A549 (cell line): ENCODE results near the gene MGRN1. TPM values are rescaled to one million over a fixed set of nuclear protein-coding genes. Genes with fewer than 3 reads are reported as not detected.
"Not testable (repeated sequence)": the region's sequence is repeated elsewhere in the genome, so short reads cannot be mapped to it uniquely, and the experiment has no call there.

Experiments used
- ATAC-seq, 2 experiments: fragments of 200-7000 bp in 1 of 2; fragments of >200 bp in 1 of 2; cut with Nextera tagmentation in 1 of 2; cut with Tn5 transposase in 1 of 2; 3 replicates each; pipeline versions ENCODE4 v1.8.0 to v1.9.1; 2018 to 2020; ENCODE audit warnings: mild to moderate bottlenecking in 1 of 2, moderate library complexity in 1 of 2
- CTCF ChIA-PET: fragments of 300-600 bp; sonication (Branson Sonifier 250); formaldehyde crosslinking; extraction: SDS; loops from one replicate; lab custom pipeline; 2021; ENCODE audit warnings: antibody characterized with exemption, inconsistent platforms; lab: Yijun Ruan, JAX
- POLR2A ChIA-PET: fragments of 350-600 bp; formaldehyde crosslinking; extraction: SDS; loops from one replicate; lab custom pipeline; 2021; ENCODE audit warnings: antibody characterized with exemption, inconsistent platforms; lab: Yijun Ruan, JAX
- DNase-seq, 2 experiments: peaks; one replicate each; pipeline versions ENCODE4 v3.0.0 to v3.0.0-alpha.2; 2011 to 2016; ENCODE audit warnings: low read depth in 1 of 2, low spot score in 1 of 2
- FAIRE-seq: peaks from 2 replicates; lab custom pipeline; 2011; peaks lifted over from hg19 to GRCh38; lab: Jason Lieb, UNC
- H3K27ac ChIP-seq, 2 experiments: fragments of >200 bp; sonication (Bioruptor Twin); formaldehyde crosslinking; 3 replicates each; pipeline ENCODE4 v1.5.1; 2016 to 2017
- H3K4me1 ChIP-seq: fragments of >200 bp; sonication (Bioruptor Twin); formaldehyde crosslinking; 3 replicates; pipeline ENCODE4 v1.6.1; 2016
- H3K4me2 ChIP-seq: fragments of >200 bp; sonication (Bioruptor Twin); formaldehyde crosslinking; 3 replicates; pipeline ENCODE4 v1.6.1; 2016
- H3K4me3 ChIP-seq: fragments of >200 bp; sonication (Bioruptor Twin); formaldehyde crosslinking; 3 replicates; pipeline ENCODE4 v1.5.1; 2016
- H3K9me3 ChIP-seq: fragments of >200 bp; sonication (Bioruptor Twin); formaldehyde crosslinking; 3 replicates; pipeline ENCODE4 v1.6.1; 2016
- ZNF302 ChIP-seq: fragments of 250-450 bp; sonication (Bioruptor Pico); IDR thresholded peaks from 2 replicates; pipeline ENCODE4 v1.9.0; 2021; ENCODE audit warnings: inconsistent platforms, mild to moderate bottlenecking, moderate library complexity
- WGBS: methylation state at CpG from one replicate; pipeline ENCODE4 v1.1.6; 2017; ENCODE audit errors: missing lambda C conversion rate; 5-methylcytosine and 5-hydroxymethylcytosine counted together
- polyA plus RNA-seq, 4 experiments: library from polyadenylated mRNA; depleted of rRNA in 3 of 4; stranded (reverse); fragments of >200 nt; fragmentation: RNase III in 1 of 4; extraction: RNeasy Plus Mini Kit Qiagen cat#74134 plus additional on column Dnase treatment in 1 of 4; gene quantifications; 2 replicates in 3 of 4; 3 replicates in 1 of 4; pipeline ENCODE4 v1.2.3, GENCODE V29; 2011 to 2017
- small RNA-seq, 6 experiments: library from RNA; depleted of rRNA; stranded (forward); fragments of <200 nt; gene quantifications; one replicate each; pipeline ENCODE3, GENCODE V24; 2012

Gene MGRN1
- polyA plus RNA-seq, 2 of the 4 experiments (the other 2 are of a cell fraction): 4.3 to 29.9 TPM

DNA sequence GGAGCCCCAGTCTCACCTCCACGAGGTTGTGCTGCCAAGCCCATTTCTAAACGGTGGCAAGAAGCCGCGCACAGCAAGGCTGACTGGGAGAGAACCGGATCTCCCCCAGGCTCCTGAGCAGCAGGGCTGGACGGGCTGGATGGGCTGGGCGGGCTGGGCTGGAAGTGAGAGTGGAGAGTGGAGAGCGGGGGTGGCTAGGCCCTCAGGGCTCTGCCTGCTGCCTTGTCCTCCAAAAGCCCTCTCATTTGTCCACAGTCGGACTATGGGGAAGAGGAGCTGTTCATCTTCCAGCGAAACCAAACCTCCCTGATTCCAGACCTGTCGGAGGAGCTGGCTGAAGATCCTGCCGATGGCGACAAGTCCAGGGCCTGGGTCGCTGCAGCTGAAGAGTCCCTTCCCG lies 112.9 kb downstream of the MGRN1 start (continued):
- no peak for TF ChIP-seq ZNF302 (CRISPR knock-in tag)

DNA sequence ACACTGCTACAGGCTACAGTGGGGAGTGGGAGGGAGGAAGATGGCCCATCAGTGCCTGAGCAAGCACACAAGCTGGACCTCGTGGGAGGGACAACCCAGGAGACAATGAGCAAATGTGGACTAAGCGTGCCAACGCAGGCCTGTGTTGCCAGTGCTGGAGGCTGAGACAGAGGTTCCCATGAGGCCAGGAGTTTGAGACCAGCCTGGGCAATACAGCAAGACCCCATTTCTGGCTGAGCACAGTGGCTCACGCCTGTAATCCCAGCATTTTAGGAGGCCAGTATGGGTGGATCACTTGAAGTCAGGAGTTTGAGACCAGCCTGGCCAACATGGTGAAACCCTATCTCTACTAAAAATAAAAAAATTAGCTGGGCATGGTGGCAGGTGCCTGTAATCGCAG lies 113.7 kb downstream of the MGRN1 start:
- H3K4me3 ChIP-seq, H3K9me3 ChIP-seq, FAIRE-seq, DNase-seq, H3K4me2 ChIP-seq, H3K4me1 ChIP-seq, H3K27ac ChIP-seq, POLR2A ChIA-PET, ATAC-seq: not testable (repeated sequence)
- CTCF ChIA-PET: interaction anchor here (0.7 to 1.3 kb wide), 2 partner anchors 218 to 1020 kb away, joined by 3 to 4 read pairs; no protein-coding TSS in a partner anchor
- WGBS: 70% methylated on average over 5 of the region's 5 CpGs

Small RNAs within 50 kb of the gene (small RNA-seq; reads per million reads assigned to genes)
- gene MIR6769A (0 to 2.8 (median 0) reads per million in 6 experiments), gene RN7SL850P (0 reads per million in 6 experiments)

Other genes starting within 250 kb of the MGRN1 start
- gene CORO7, start 208.2 kb upstream of the MGRN1 start, polyA plus RNA-seq (2011; rRNA removed): 5.7 and 6.0 TPM in 2 replicates
- 11.1 to 12.6 TPM (median 11.9 TPM) in 3 replicates for gene CORO7, start 208.2 kb upstream of the MGRN1 start, polyA plus RNA-seq (2017; fragmentation: RNase III; extraction: RNeasy Plus Mini Kit Qiagen cat#74134 plus additional on column Dnase treatment)
- gene DNAJA3, start 199.0 kb upstream of the MGRN1 start, polyA plus RNA-seq (2011; rRNA removed): 70.9 and 77.2 TPM in 2 replicates
- gene DNAJA3, start 199.0 kb upstream of the MGRN1 start, polyA plus RNA-seq (2017; fragmentation: RNase III; extraction: RNeasy Plus Mini Kit Qiagen cat#74134 plus additional on column Dnase treatment): 64.6 to 71.6 TPM (median 66.0 TPM) in 3 replicates
- gene NMRAL1, start 150.2 kb upstream of the MGRN1 start, polyA plus RNA-seq (2011; rRNA removed): 36.3 and 36.4 TPM in 2 replicates
- gene NMRAL1, start 150.2 kb upstream of the MGRN1 start, polyA plus RNA-seq (2017; fragmentation: RNase III; extraction: RNeasy Plus Mini Kit Qiagen cat#74134 plus additional on column Dnase treatment): 47.4 to 55.8 TPM (median 48.8 TPM) in 3 replicates
- 35.4 and 37.3 TPM in 2 replicates for gene HMOX2, start 148.4 kb upstream of the MGRN1 start, polyA plus RNA-seq (2011; rRNA removed)
- 47.7 to 49.6 TPM (median 49.5 TPM) in 3 replicates for gene HMOX2, start 148.4 kb upstream of the MGRN1 start, polyA plus RNA-seq (2017; fragmentation: RNase III; extraction: RNeasy Plus Mini Kit Qiagen cat#74134 plus additional on column Dnase treatment)
- 3.7 and 4.4 TPM in 2 replicates for gene CDIP1, start 86.1 kb upstream of the MGRN1 start, polyA plus RNA-seq (2011; rRNA removed)
- 7.8 to 8.4 TPM (median 8.3 TPM) in 3 replicates for gene CDIP1, start 86.1 kb upstream of the MGRN1 start, polyA plus RNA-seq (2017; fragmentation: RNase III; extraction: RNeasy Plus Mini Kit Qiagen cat#74134 plus additional on column Dnase treatment)
- 0.03 TPM in 1 of 2 replicates, not detected in the other for gene C16orf96, start 68.5 kb upstream of the MGRN1 start, polyA plus RNA-seq (2011; rRNA removed)
- 0.01 to 0.03 TPM in 2 of 3 replicates, not detected in the other for gene C16orf96, start 68.5 kb upstream of the MGRN1 start, polyA plus RNA-seq (2017; fragmentation: RNase III; extraction: RNeasy Plus Mini Kit Qiagen cat#74134 plus additional on column Dnase treatment)
- gene UBALD1, start 9.9 kb upstream of the MGRN1 start, polyA plus RNA-seq (2011; rRNA removed): 10.0 and 10.2 TPM in 2 replicates
- 33.2 to 36.6 TPM (median 34.1 TPM) in 3 replicates for gene UBALD1, start 9.9 kb upstream of the MGRN1 start, polyA plus RNA-seq (2017; fragmentation: RNase III; extraction: RNeasy Plus Mini Kit Qiagen cat#74134 plus additional on column Dnase treatment)
- gene NUDT16L1, start 68.7 kb downstream of the MGRN1 start, polyA plus RNA-seq (2011; rRNA removed): 15.5 and 16.8 TPM in 2 replicates
- 21.8 to 24.4 TPM (median 22.9 TPM) in 3 replicates for gene NUDT16L1, start 68.7 kb downstream of the MGRN1 start, polyA plus RNA-seq (2017; fragmentation: RNase III; extraction: RNeasy Plus Mini Kit Qiagen cat#74134 plus additional on column Dnase treatment)
- gene ANKS3, start 109.4 kb downstream of the MGRN1 start, polyA plus RNA-seq (2011; rRNA removed): 19.8 and 22.7 TPM in 2 replicates
- gene ANKS3, start 109.4 kb downstream of the MGRN1 start, polyA plus RNA-seq (2017; fragmentation: RNase III; extraction: RNeasy Plus Mini Kit Qiagen cat#74134 plus additional on column Dnase treatment): 22.4 to 30.6 TPM (median 27.1 TPM) in 3 replicates
- gene DNAAF8, start 109.7 kb downstream of the MGRN1 start, polyA plus RNA-seq (2011; rRNA removed): 1.6 and 1.7 TPM in 2 replicates
- gene DNAAF8, start 109.7 kb downstream of the MGRN1 start, polyA plus RNA-seq (2017; fragmentation: RNase III; extraction: RNeasy Plus Mini Kit Qiagen cat#74134 plus additional on column Dnase treatment): 0.73 to 1.6 TPM (median 0.89 TPM) in 3 replicates
- 4.6 and 4.7 TPM in 2 replicates for gene ZNF500, start 142.3 kb downstream of the MGRN1 start, polyA plus RNA-seq (2011; rRNA removed)
- 5.2 to 6.7 TPM (median 6.4 TPM) in 3 replicates for gene ZNF500, start 142.3 kb downstream of the MGRN1 start, polyA plus RNA-seq (2017; fragmentation: RNase III; extraction: RNeasy Plus Mini Kit Qiagen cat#74134 plus additional on column Dnase treatment)
- not detected in 2 replicates for gene SEPTIN12, start 163.5 kb downstream of the MGRN1 start, polyA plus RNA-seq (2011; rRNA removed)
- 0.14 TPM in 1 of 3 replicates, not detected in the others for gene SEPTIN12, start 163.5 kb downstream of the MGRN1 start, polyA plus RNA-seq (2017; fragmentation: RNase III; extraction: RNeasy Plus Mini Kit Qiagen cat#74134 plus additional on column Dnase treatment)
- gene SMIM22, start 170.5 kb downstream of the MGRN1 start, polyA plus RNA-seq (2011; rRNA removed): not detected in 2 replicates
- not detected in 3 replicates for gene SMIM22, start 170.5 kb downstream of the MGRN1 start, polyA plus RNA-seq (2017; fragmentation: RNase III; extraction: RNeasy Plus Mini Kit Qiagen cat#74134 plus additional on column Dnase treatment)
- gene ROGDI, start 177.8 kb downstream of the MGRN1 start, polyA plus RNA-seq (2011; rRNA removed): 7.2 and 7.9 TPM in 2 replicates
- gene ROGDI, start 177.8 kb downstream of the MGRN1 start, polyA plus RNA-seq (2017; fragmentation: RNase III; extraction: RNeasy Plus Mini Kit Qiagen cat#74134 plus additional on column Dnase treatment): 12.4 to 18.9 TPM (median 15.1 TPM) in 3 replicates
- 33.8 and 37.1 TPM in 2 replicates for gene GLYR1, start 222.5 kb downstream of the MGRN1 start, polyA plus RNA-seq (2011; rRNA removed)
- 52.0 to 55.1 TPM (median 54.5 TPM) in 3 replicates for gene GLYR1, start 222.5 kb downstream of the MGRN1 start, polyA plus RNA-seq (2017; fragmentation: RNase III; extraction: RNeasy Plus Mini Kit Qiagen cat#74134 plus additional on column Dnase treatment)
- gene UBN1, start 222.7 kb downstream of the MGRN1 start, polyA plus RNA-seq (2011; rRNA removed): 14.2 and 15.9 TPM in 2 replicates
- gene UBN1, start 222.7 kb downstream of the MGRN1 start, polyA plus RNA-seq (2017; fragmentation: RNase III; extraction: RNeasy Plus Mini Kit Qiagen cat#74134 plus additional on column Dnase treatment): 18.0 to 20.0 TPM (median 18.3 TPM) in 3 replicates